ENCODE data around the gene FAM83B. TPM values are rescaled to one million over a fixed set of nuclear protein-coding genes. Genes with fewer than 3 reads are reported as not detected.

The FAM83B gene
- total RNA-seq, 1 experiment from 2014 or later = 0.07 TPM

- TF ChIP-seq EZH2 (IDR thresholded peaks at IDR 0.05; ENCODE audit: low read length, unreplicated experiment) (no peak), EZH2phosphoT487 (IDR thresholded peaks at IDR 0.05; ENCODE audit: borderline replicate concordance, low read length) (no peak)
- TF ChIP-seq, protein P1, sequence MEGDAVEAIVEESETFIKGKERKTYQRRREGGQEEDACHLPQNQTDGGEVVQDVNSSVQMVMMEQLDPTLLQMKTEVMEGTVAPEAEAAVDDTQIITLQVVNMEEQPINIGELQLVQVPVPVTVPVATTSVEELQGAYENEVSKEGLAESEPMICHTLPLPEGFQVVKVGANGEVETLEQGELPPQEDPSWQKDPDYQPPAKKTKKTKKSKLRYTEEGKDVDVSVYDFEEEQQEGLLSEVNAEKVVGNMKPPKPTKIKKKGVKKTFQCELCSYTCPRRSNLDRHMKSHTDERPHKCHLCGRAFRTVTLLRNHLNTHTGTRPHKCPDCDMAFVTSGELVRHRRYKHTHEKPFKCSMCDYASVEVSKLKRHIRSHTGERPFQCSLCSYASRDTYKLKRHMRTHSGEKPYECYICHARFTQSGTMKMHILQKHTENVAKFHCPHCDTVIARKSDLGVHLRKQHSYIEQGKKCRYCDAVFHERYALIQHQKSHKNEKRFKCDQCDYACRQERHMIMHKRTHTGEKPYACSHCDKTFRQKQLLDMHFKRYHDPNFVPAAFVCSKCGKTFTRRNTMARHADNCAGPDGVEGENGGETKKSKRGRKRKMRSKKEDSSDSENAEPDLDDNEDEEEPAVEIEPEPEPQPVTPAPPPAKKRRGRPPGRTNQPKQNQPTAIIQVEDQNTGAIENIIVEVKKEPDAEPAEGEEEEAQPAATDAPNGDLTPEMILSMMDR (conservative IDR thresholded peaks at IDR 0.05; ENCODE audit: low read depth, low read length) = no peak
- H3K36me3 ChIP-seq (ENCODE audit: low read depth, low read length) = no peaks in the 10 kb centered on the region
- H3K9me2 ChIP-seq (replicated peaks; ENCODE audit: low read length) = no peaks in the 10 kb centered on the region
- DNase-seq (no peak), ATAC-seq (no peak)
- peaks cover 16% of the 10 kb centered on the region for H3K4me1 ChIP-seq (ENCODE audit: insufficient read depth, low read length)
- intact Hi-C loops (cut with micrococcal nuclease) = no loop called here
- H3K27me3 ChIP-seq (ENCODE audit: low read length) = no peaks in the 10 kb centered on the region
- H3F3A ChIP-seq (ENCODE audit: low read length, unreplicated experiment) = peaks cover 6% of the 10 kb centered on the region
- H3K9ac ChIP-seq (ENCODE audit: low read length) = no peak overlapping the region
- H3K27ac ChIP-seq (ENCODE audit: low read length) = no peak overlapping the region
- no peaks in the 10 kb centered on the region for H3K79me2 ChIP-seq (ENCODE audit: low read length)
- no peaks in the 10 kb centered on the region for H4K20me1 ChIP-seq (ENCODE audit: low read length)
- CTCF ChIA-PET = no interaction called here
- no peak overlapping the region for H3K4me2 ChIP-seq (ENCODE audit: low read length)
- no peak overlapping the region for H2AFZ ChIP-seq (ENCODE audit: low read length)
- POLR2A ChIA-PET (ENCODE audit: unreplicated experiment) = no interaction called here
- no peaks in the 10 kb centered on the region for H3K9me3 ChIP-seq (ENCODE audit: low read length)
- H3K4me3 ChIP-seq (ENCODE audit: low read length) = no peak overlapping the region
- no TSS peak for BruUV-seq (replicated peaks)
These were observed 49.7 kb downstream of the FAM83B start for GRCh38 chr6:54896302-54896701.

GRCh38 chr6:54897462-54898189 is 51.1 kb downstream of the FAM83B start:
- Histone ChIP-seq H2AFZ (ENCODE audit: low read length) (no peak overlapping the region), H3K9me3 (ENCODE audit: low read length) (no peaks in the 10 kb centered on the region), H3K4me2 (ENCODE audit: low read length) (no peak overlapping the region), H3K79me2 (ENCODE audit: low read length) (no peaks in the 10 kb centered on the region), H3K4me1 (ENCODE audit: insufficient read depth, low read length) (peaks cover 5% of the 10 kb centered on the region; the same call in 1 of the 2 replicates), H4K20me1 (ENCODE audit: low read length) (no peaks in the 10 kb centered on the region), H3K9ac (ENCODE audit: low read length) (no peak overlapping the region), H3K27me3 (ENCODE audit: low read length) (no peaks in the 10 kb centered on the region), H3F3A (ENCODE audit: low read length, unreplicated experiment) (peaks cover 6% of the 10 kb centered on the region), H3K36me3 (ENCODE audit: low read depth, low read length) (no peaks in the 10 kb centered on the region), H3K9me2 (replicated peaks; ENCODE audit: low read length) (no peaks in the 10 kb centered on the region), H3K27ac (ENCODE audit: low read length) (no peak overlapping the region), H3K4me3 (ENCODE audit: low read length) (no peak overlapping the region)
- ChIA-PET CTCF (no interaction called here), POLR2A (ENCODE audit: unreplicated experiment) (no interaction called here)
- TF ChIP-seq, protein P1 (conservative IDR thresholded peaks at IDR 0.05; ENCODE audit: low read depth, low read length) = no peak
- TF ChIP-seq EZH2phosphoT487 (IDR thresholded peaks at IDR 0.05; ENCODE audit: borderline replicate concordance, low read length) = no peak
- TF ChIP-seq EZH2 (IDR thresholded peaks at IDR 0.05; ENCODE audit: low read length, unreplicated experiment) = no peak
- no peak for DNase-seq
- intact Hi-C loops (cut with micrococcal nuclease) = no loop called here
- BruUV-seq (replicated peaks) = no TSS peak
- no peak for ATAC-seq

DNA sequence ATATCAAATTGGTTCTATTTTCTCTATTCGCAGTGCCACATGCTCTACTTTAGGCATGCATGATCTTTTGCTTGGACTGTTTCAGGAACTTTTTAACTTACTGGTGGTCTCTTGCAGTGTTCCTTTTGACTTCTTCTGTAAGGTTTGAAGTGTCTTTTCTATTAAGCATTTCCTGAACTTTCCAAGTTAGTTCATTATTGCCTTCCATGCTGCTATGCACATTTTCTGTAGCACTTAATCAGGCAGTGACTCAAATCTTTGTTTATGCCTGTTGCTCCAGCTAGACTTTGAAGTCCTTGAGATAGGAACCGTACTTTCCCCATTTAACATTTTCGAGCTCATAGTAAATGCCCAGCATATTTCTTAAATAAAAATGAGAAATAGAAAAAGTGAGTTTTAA is 52.2 kb downstream of the FAM83B start:
- Histone ChIP-seq H3K27ac (ENCODE audit: low read length) (no peak overlapping the region), H3F3A (ENCODE audit: low read length, unreplicated experiment) (no peaks in the 10 kb centered on the region), H4K20me1 (ENCODE audit: low read length) (no peaks in the 10 kb centered on the region), H3K79me2 (ENCODE audit: low read length) (no peaks in the 10 kb centered on the region), H2AFZ (ENCODE audit: low read length) (no peak overlapping the region), H3K4me3 (ENCODE audit: low read length) (no peak overlapping the region), H3K27me3 (ENCODE audit: low read length) (no peaks in the 10 kb centered on the region), H3K9me2 (replicated peaks; ENCODE audit: low read length) (no peaks in the 10 kb centered on the region), H3K36me3 (ENCODE audit: low read depth, low read length) (no peaks in the 10 kb centered on the region), H3K9ac (ENCODE audit: low read length) (no peak overlapping the region), H3K9me3 (ENCODE audit: low read length) (no peaks in the 10 kb centered on the region), H3K4me2 (ENCODE audit: low read length) (no peak overlapping the region), H3K4me1 (ENCODE audit: insufficient read depth, low read length) (peaks cover 4% of the 10 kb centered on the region)
- intact Hi-C loops (cut with micrococcal nuclease) = no loop called here
- no peak for TF ChIP-seq EZH2phosphoT487 (IDR thresholded peaks at IDR 0.05; ENCODE audit: borderline replicate concordance, low read length)
- TF ChIP-seq, protein P1 (conservative IDR thresholded peaks at IDR 0.05; ENCODE audit: low read depth, low read length) = no peak
- TF ChIP-seq EZH2 (IDR thresholded peaks at IDR 0.05; ENCODE audit: low read length, unreplicated experiment) = no peak
- ChIA-PET CTCF (no interaction called here), POLR2A (ENCODE audit: unreplicated experiment) (no interaction called here)
- BruUV-seq (replicated peaks) = no TSS peak
- ATAC-seq = no peak
- no peak for DNase-seq
